MV-4-11 (cell line): ENCODE data around the gene ZNFX1.
"Not testable (repeated sequence)": the region's sequence is repeated elsewhere in the genome, so short reads cannot be mapped to it uniquely, and the experiment has no call there.

ENCODE experiments used
- DNase-seq: peaks from one replicate; lab custom pipeline; 2025; lab: John Stamatoyannopoulos, UW

ZNFX1 gene

GRCh38 chr20:49210101-49210756, 67.6 kb downstream of the ZNFX1 start:
- no peak for DNase-seq

GRCh38 chr20:49207076-49207475, 70.8 kb downstream of the ZNFX1 start:
- peak; percentile 21 for DNase-seq

GRCh38 chr20:49203746-49204145, 74.1 kb downstream of the ZNFX1 start:
- no peak for DNase-seq

GRCh38 chr20:49203011-49203410, 74.8 kb downstream of the ZNFX1 start:
- DNase-seq = no peak

GRCh38 chr20:49199729-49200293, 78.0 kb downstream of the ZNFX1 start:
- DNase-seq = no peak

- not testable (repeated sequence) for DNase-seq
Observed at GRCh38 chr20:49192944-49193518, 84.8 kb downstream of the ZNFX1 start.
